ENCODE measurements around the gene SCAF11. TPM values are rescaled to one million over a fixed set of nuclear protein-coding genes. Genes with fewer than 3 reads are reported as not detected.

The SCAF11 gene
- total and polyA plus RNA-seq, 2 experiments from 2014 or later = 77.0 to 84.8 TPM

GRCh38 chr12:45974883-45975282 is 15.5 kb downstream of the SCAF11 start:
- H3K27ac ChIP-seq (ENCODE audit: low read depth) = no peak overlapping the region
- H4K20me1 ChIP-seq (replicated peaks; ENCODE audit: insufficient read depth) = peaks cover 34% of the 10 kb centered on the region
- no peaks in the 10 kb centered on the region for H3K27me3 Mint-ChIP-seq (ENCODE audit: insufficient read depth, low read depth, poor library complexity)
- H3K36me3 Mint-ChIP-seq (ENCODE audit: low read depth) = peaks cover 4% of the 10 kb centered on the region; the same call in 1 of the 3 replicates
- no peak overlapping the region for H3K4me2 ChIP-seq
- no peaks in the 10 kb centered on the region for H3K4me1 ChIP-seq (ENCODE audit: insufficient read depth)
- no peaks in the 10 kb centered on the region for H3K9me3 Mint-ChIP-seq
- DNase-seq (ENCODE audit: low spot score) (no peak), ATAC-seq (no peak)
- no peak overlapping the region for H2AFZ ChIP-seq
- no peak overlapping the region for H3K4me3 ChIP-seq
- peaks cover 27% of the 10 kb centered on the region for H3K4me1 Mint-ChIP-seq
- H3F3A ChIP-seq (replicated peaks; ENCODE audit: low read depth) = no peaks in the 10 kb centered on the region
- H3K4me3 Mint-ChIP-seq = no peak overlapping the region
- TF ChIP-seq NANOG (IDR thresholded peaks at IDR 0.05; ENCODE audit: borderline replicate concordance) = no peak
- TF ChIP-seq, protein P1, sequence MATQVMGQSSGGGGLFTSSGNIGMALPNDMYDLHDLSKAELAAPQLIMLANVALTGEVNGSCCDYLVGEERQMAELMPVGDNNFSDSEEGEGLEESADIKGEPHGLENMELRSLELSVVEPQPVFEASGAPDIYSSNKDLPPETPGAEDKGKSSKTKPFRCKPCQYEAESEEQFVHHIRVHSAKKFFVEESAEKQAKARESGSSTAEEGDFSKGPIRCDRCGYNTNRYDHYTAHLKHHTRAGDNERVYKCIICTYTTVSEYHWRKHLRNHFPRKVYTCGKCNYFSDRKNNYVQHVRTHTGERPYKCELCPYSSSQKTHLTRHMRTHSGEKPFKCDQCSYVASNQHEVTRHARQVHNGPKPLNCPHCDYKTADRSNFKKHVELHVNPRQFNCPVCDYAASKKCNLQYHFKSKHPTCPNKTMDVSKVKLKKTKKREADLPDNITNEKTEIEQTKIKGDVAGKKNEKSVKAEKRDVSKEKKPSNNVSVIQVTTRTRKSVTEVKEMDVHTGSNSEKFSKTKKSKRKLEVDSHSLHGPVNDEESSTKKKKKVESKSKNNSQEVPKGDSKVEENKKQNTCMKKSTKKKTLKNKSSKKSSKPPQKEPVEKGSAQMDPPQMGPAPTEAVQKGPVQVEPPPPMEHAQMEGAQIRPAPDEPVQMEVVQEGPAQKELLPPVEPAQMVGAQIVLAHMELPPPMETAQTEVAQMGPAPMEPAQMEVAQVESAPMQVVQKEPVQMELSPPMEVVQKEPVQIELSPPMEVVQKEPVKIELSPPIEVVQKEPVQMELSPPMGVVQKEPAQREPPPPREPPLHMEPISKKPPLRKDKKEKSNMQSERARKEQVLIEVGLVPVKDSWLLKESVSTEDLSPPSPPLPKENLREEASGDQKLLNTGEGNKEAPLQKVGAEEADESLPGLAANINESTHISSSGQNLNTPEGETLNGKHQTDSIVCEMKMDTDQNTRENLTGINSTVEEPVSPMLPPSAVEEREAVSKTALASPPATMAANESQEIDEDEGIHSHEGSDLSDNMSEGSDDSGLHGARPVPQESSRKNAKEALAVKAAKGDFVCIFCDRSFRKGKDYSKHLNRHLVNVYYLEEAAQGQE (IDR thresholded peaks at IDR 0.05; ENCODE audit: unreplicated experiment) = no peak
- TF ChIP-seq EZH2phosphoT487 (IDR thresholded peaks at IDR 0.05; ENCODE audit: unreplicated experiment) = no peak
- TF ChIP-seq STAT1 (IDR thresholded peaks at IDR 0.05; ENCODE audit: unreplicated experiment) = no peak
- TF ChIP-seq JUNB (IDR thresholded peaks at IDR 0.05; ENCODE audit: unreplicated experiment) = no peak
- TF ChIP-seq CTCF (conservative IDR thresholded peaks at IDR 0.05; ENCODE audit: low read depth in 2 of 2) = no peak
- no peak for TF ChIP-seq ZNF114 (CRISPR knock-in tag; IDR thresholded peaks at IDR 0.05)
- TF ChIP-seq POLR2AphosphoS5 (IDR thresholded peaks at IDR 0.05; ENCODE audit: low read depth) = no peak
- no peaks in the 10 kb centered on the region for H3K9me2 ChIP-seq (ENCODE audit: insufficient read depth)
- H3K79me2 ChIP-seq (replicated peaks; ENCODE audit: insufficient read depth) = peaks cover 96% of the 10 kb centered on the region
- H3K27ac Mint-ChIP-seq = no peak overlapping the region
- H3K27me3 ChIP-seq (ENCODE audit: insufficient read depth) = no peaks in the 10 kb centered on the region
- no peaks in the 10 kb centered on the region for H3K36me3 ChIP-seq (ENCODE audit: insufficient read depth)

GRCh38 chr12:45974171-45974719 is 16.1 kb downstream of the SCAF11 start:
- Mint-ChIP-seq H3K27ac (no peak overlapping the region), H3K36me3 (ENCODE audit: low read depth) (peaks cover 4% of the 10 kb centered on the region; the same call in 1 of the 3 replicates), H3K4me1 (peaks cover 28% of the 10 kb centered on the region), H3K9me3 (no peaks in the 10 kb centered on the region), H3K27me3 (ENCODE audit: insufficient read depth, low read depth, poor library complexity) (no peaks in the 10 kb centered on the region), H3K4me3 (no peak overlapping the region)
- no peak overlapping the region for H3K4me3 ChIP-seq
- no peaks in the 10 kb centered on the region for H3K9me2 ChIP-seq (ENCODE audit: insufficient read depth)
- no peaks in the 10 kb centered on the region; the same call in none of the 2 replicates for H3K4me1 ChIP-seq (ENCODE audit: insufficient read depth)
- no peaks in the 10 kb centered on the region for H3K27me3 ChIP-seq (ENCODE audit: insufficient read depth)
- no peaks in the 10 kb centered on the region for H3F3A ChIP-seq (replicated peaks; ENCODE audit: low read depth)
- no peak overlapping the region for H3K27ac ChIP-seq (ENCODE audit: low read depth)
- no peaks in the 10 kb centered on the region for H3K36me3 ChIP-seq (ENCODE audit: insufficient read depth)
- peaks cover 33% of the 10 kb centered on the region for H4K20me1 ChIP-seq (replicated peaks; ENCODE audit: insufficient read depth)
- H2AFZ ChIP-seq = no peak overlapping the region
- DNase-seq (ENCODE audit: low spot score) = no peak
- no peak overlapping the region for H3K4me2 ChIP-seq
- ATAC-seq = no peak
- peaks cover 96% of the 10 kb centered on the region for H3K79me2 ChIP-seq (replicated peaks; ENCODE audit: insufficient read depth)
- TF ChIP-seq CTCF (conservative IDR thresholded peaks at IDR 0.05; ENCODE audit: low read depth in 2 of 2) (no peak), NANOG (IDR thresholded peaks at IDR 0.05; ENCODE audit: borderline replicate concordance) (no peak), ZNF114 (CRISPR knock-in tag; IDR thresholded peaks at IDR 0.05) (no peak)
